SK-N-MC (cell line): ENCODE data around the gene PFKP.

Source experiments
- DNase-seq: peaks from one replicate; pipeline ENCODE4 v3.0.0-alpha.2; 2011; ENCODE audit warnings: low read depth, low spot score
- H3K27ac ChIP-seq: fragments of 200-600 bp; sonication (generic); 2 replicates; pipeline ENCODE4 v1.5.1; 2016; ENCODE audit warnings: mixed run types
- H3K36me3 ChIP-seq: fragments of 200-600 bp; sonication (generic); 2 replicates; pipeline ENCODE4 v1.6.1; 2017; ENCODE audit warnings: antibody characterized with exemption, low read length, mixed read lengths; ENCODE audit not compliant: insufficient read depth
- H3K4me3 ChIP-seq: fragments of 200-600 bp; sonication (generic); 2 replicates; pipeline ENCODE4 v1.5.1; 2016
- H3K9ac ChIP-seq: fragments of 200-600 bp; sonication (generic); 2 replicates; pipeline ENCODE4 v1.8.0; 2017; ENCODE audit warnings: mixed run types, mixed read lengths; ENCODE audit not compliant: insufficient read length
- H3K9me3 ChIP-seq: fragments of 200-600 bp; sonication (generic); 2 replicates; pipeline ENCODE4 v1.6.1; 2017; ENCODE audit warnings: low read depth, mild to moderate bottlenecking, antibody characterized with exemption, low read length, moderate library complexity, mixed read lengths
- EZH2 ChIP-seq: fragments of 200-600 bp; sonication (generic); IDR thresholded peaks from one replicate; pipeline ENCODE4 v1.6.1; 2017; ENCODE audit warnings: antibody characterized with exemption
- FOXP2 ChIP-seq: optimal IDR thresholded peaks from 2 replicates; pipeline ENCODE3; 2011; ENCODE audit warnings: mild to moderate bottlenecking, moderate library complexity; ENCODE audit not compliant: insufficient read depth; ENCODE audit errors: extremely low read length, control extremely low read depth
- POLR2AphosphoS5 ChIP-seq: IDR thresholded peaks from 2 replicates; pipeline ENCODE4 v1.6.1; 2012; ENCODE audit warnings: mild to moderate bottlenecking, low read depth, low read length, borderline replicate concordance

Gene PFKP

GRCh38 chr10:3178042-3178441 lies 110.7 kb downstream of the PFKP start:
- Histone ChIP-seq H3K9ac (no peak overlapping the region), H3K4me3 (no peak overlapping the region), H3K9me3 (no peaks in the 10 kb centered on the region), H3K36me3 (no peaks in the 10 kb centered on the region), H3K27ac (no peak overlapping the region)
- no peak for TF ChIP-seq FOXP2
- no peak for TF ChIP-seq POLR2AphosphoS5
- TF ChIP-seq EZH2: no peak
- no peak for DNase-seq

- no peak for TF ChIP-seq FOXP2
- no peak for TF ChIP-seq POLR2AphosphoS5
- no peak for TF ChIP-seq EZH2
- H3K9ac ChIP-seq: no peak overlapping the region
- no peaks in the 10 kb centered on the region for H3K36me3 ChIP-seq
- no peaks in the 10 kb centered on the region for H3K9me3 ChIP-seq
- no peak overlapping the region for H3K27ac ChIP-seq
- DNase-seq: no peak
- H3K4me3 ChIP-seq: no peak overlapping the region
Observed at GRCh38 chr10:3179174-3179573, 111.8 kb downstream of the PFKP start.

- H3K9me3 ChIP-seq: no peaks in the 10 kb centered on the region
- DNase-seq: no peak
- no peak overlapping the region for H3K9ac ChIP-seq
- no peak for TF ChIP-seq POLR2AphosphoS5
- no peak for TF ChIP-seq EZH2
- TF ChIP-seq FOXP2: no peak
- H3K36me3 ChIP-seq: no peaks in the 10 kb centered on the region
- no peak overlapping the region for H3K4me3 ChIP-seq
- no peak overlapping the region for H3K27ac ChIP-seq
Observed at GRCh38 chr10:3180355-3181025, 113.1 kb downstream of the PFKP start.

- H3K4me3 ChIP-seq: no peak overlapping the region
- TF ChIP-seq FOXP2 (no peak), POLR2AphosphoS5 (no peak), EZH2 (no peak)
- H3K9me3 ChIP-seq: no peaks in the 10 kb centered on the region
- H3K9ac ChIP-seq: no peak overlapping the region
- H3K27ac ChIP-seq: no peak overlapping the region
- H3K36me3 ChIP-seq: no peaks in the 10 kb centered on the region
- DNase-seq: no peak
Observed at GRCh38 chr10:3185386-3185785, 118.0 kb downstream of the PFKP start.

- Histone ChIP-seq H3K36me3 (no peaks in the 10 kb centered on the region), H3K4me3 (no peak overlapping the region), H3K9me3 (no peaks in the 10 kb centered on the region), H3K9ac (no peak overlapping the region), H3K27ac (no peak overlapping the region)
- DNase-seq: no peak
- no peak for TF ChIP-seq POLR2AphosphoS5
- no peak for TF ChIP-seq EZH2
- no peak for TF ChIP-seq FOXP2
Observed at GRCh38 chr10:3186368-3186767, 119.0 kb downstream of the PFKP start.
